ENCODE data around the gene TGM2.
"Not testable (repeated sequence)": the region's sequence is repeated elsewhere in the genome, so short reads cannot be mapped to it uniquely, and the experiment has no call there.

TGM2 gene

DNA sequence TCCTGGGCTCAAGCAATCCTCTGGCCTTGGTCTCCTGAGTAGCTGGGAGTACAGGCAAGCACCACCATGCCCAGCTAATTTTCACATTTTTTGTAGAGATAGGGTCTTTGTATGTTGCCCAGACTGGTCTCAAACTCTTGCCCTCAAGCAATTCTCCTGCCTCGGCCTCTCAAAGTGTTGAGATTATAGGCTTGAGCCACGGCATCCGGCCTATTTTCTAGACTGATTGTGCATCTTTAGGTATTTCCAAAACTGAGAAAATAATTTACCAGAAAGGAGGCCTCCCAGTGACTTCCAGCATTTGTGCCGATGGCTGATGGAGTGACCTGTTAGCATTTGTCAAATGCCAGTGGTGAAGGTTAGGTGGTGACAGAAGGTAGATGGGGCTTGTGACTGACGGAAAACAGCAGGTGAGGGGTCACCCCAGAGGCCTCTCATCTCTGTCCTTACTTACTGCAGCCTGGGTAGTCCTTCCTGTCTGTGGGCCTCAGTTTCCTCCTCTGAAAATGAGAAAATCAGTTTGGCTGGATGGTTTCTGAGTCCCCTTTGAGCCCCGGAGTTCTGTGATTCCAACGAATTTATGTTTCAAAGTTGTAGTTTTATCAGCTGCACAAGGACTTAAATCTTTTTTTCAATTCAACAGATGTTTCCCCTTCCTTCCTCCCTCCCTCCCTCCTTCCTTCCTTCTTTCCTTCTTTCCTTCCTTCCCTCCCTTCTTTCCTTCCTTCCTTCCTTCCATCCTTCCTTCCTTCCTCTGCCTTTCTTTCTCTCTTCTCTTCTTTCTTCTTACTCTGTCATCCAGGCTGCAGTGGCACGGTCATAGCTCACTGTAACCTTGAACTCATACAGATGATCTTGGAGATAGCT, 53.5 kb downstream of the TGM2 start:
- no peak for DNase-seq

DNA sequence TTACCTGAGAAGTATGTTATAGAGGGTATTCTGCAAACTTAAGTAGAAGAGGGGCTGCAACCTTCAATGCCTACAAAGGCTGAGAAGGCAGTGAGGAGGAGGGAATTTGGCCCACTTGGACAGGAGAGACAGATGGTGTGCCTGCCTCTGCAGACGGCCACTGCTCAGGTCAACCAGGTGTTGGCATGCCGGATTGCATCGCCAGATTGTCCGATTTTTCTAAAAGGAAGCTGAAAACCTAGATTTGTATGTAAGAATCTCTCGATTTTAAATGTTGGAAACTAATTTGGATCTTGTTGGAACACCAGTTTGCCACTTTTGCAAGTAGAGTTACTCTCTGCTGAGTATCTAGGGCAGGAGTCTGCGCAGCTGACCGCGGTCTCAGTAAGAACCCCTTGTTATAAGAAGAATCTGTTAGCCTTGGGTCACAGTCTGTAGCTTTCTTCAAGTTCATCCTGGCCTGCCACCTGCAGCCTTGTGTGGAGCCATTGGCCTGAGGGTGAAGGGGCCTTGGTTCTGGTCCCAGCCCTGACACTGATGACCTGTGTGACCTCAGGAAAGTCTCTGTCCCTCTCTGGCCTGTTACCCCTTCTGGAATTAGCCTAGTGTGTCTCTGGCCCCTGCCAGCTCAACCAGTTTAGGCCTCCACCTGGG, 54.4 kb downstream of the TGM2 start:
- no peak for DNase-seq

DNA sequence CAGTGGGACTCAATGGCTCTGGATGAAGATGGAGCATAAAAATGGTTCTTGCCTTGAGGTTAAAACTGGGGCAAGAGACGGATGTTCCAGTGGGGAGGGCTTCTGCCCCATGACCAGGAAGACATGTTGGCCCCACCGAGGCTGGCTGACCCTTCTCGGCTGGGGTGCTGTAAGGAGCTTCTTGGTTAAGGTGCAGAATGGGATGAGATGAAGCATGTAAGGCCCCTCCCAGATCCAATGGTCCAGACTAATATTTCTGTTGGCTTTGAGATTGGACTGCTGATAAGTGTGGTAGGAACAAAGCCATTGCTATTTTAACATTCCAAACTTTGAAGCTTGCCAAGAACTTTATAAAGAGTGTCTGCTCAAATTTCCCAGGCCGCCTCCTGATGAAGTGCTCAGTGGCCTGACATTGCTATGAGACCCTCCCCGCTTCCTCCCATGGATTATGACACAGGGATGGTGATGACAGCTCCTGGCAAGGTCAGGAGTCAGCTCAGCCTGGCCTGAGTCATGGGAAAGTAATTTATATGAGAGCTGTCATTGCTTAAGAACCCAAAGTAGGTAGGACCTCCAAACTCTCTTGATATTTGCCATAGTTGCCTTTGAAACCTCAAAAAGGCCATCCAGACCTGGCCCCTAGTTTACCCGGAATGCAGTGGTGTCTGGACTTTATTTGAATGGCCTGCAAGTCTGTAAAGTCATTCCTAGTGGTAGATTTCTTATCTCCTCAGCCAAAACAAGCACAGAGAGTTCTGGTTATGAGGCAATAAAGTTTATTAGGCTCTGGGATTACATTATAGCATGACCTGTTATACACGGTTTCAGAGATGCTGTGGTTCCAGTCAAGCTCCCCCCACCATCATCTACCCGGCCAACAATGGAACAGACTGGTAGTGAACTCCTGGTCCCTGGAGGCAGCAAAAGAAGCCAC, 55.2 kb downstream of the TGM2 start:
- no peak for DNase-seq

DNA sequence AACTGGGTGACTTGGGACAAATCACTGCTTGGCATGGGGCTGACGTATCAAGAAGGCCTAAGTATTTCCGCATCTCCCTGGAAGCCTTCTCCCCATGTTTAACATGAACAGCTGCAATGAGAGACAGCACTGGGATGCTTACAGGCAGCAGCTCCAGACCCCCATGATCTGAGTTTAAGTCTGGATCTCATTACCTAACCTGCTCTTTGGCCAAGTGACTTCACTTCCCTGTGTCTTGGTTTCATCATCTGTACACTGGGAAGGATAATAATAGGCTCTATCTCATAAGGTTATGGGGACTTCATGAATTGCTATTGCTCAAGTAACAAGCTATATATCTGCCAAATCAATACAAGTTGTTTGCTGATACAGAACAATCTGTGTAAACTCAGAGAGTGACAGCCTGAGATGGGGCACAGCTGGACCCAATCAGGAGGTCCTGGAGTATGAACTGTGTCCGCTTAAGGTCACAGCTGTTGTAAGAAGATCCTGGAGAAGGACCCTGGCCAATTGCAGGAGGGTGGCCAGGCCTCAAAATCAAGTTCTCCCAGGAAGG, 56.0 kb downstream of the TGM2 start:
- DNase-seq, result no peak

DNA sequence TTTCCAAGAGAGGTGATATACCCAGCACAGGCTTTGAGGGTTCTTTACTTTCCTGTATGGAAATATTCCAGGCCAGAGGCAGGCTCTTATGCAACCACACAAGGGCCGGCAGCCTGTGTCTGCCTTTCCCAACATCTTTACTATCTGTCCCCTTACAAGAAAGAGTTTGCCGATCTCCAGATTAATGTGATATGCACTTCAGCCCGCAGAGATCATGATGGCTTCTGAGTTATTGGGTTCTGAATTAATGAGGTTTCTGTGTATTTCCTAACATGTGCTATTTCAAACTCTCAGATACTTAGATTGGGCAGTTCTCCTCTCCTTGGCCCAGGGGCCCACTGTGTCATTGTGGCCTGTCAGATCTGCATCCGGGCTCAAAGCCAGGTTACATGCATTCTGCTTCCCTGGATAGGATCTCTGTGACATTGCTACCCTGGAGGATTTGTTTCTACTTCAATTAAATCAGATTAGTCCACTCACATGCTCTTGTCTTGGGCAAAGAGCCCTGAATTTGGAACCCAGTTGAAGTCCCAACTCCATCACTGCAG, 56.6 kb downstream of the TGM2 start:
- DNase-seq, result no peak

DNA sequence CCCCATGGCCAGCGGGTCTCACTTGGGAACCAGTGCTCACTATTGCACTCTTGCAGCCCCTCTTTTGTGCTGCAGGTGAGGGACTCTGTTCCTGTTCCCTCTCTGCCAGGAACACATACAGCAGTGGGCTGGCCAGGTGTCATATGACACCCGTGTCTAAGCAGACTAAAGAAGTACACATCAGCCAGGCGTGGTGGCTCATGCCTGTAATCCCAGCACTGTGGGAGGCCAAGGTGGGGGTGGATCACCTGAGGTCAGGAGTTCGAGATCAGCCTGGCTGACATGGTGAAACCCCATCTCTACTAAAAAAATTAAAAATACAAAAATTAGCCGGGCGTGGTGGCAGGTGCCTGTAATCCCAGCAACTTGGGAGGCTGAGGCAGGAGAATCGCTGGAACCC, 57.2 kb downstream of the TGM2 start:
- DNase-seq, result not testable (repeated sequence)

DNA sequence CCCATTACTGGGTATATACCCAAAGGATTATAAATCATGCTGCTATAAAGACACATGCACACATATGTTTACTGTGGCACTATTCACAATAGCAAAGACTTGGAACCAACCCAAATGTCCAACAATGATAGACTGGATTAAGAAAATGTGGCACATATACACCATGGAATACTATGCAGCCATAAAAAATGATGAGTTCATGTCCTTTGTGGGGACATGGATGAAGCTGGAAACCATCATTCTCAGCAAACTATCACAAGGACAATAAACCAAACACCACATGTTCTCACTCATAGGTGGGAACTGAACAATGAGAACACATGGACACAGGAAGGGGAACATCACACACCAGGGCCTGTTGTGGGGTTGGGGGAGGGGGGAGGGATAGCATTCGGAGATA, 57.7 kb downstream of the TGM2 start:
- DNase-seq, result not testable (repeated sequence)

DNA sequence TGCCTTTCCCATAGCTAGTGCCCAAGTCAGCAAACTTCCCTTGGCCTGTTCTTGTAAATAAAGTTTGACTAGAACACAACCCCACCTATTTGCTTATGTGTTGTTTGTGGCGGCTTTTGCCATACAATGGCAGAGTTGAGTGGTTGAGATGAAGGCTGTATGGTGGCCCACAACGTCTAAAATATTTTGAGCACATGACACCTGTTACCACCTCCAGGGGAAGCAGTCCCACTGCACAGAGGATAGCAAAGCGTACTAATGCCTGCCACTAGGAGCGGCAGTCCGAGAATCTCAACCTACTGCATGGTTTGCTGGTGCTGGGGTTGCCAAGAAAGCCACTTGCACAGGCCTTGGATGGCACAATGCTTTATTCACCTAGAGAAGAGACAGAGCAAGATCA, 58.6 kb downstream of the TGM2 start:
- DNase-seq, result no peak

DNA sequence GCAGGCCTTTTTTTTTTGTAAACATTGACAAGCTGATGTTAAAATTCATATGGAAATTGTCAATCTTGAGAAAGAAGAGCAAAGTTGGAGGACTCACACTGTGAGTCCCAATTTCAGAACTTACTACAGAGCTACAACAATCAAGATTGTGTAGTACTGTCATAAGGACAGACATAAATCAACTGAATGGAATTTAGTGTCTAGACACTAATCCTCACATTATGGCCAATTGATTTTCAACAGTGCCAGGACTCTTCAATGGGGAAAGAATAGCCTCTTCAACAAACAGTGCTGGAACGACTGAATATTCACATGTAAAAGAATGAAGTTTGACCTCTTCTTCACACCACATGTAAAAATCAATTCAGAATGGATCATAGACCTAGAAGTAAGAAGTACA, 60.8 kb downstream of the TGM2 start:
- no peak for DNase-seq

DNA sequence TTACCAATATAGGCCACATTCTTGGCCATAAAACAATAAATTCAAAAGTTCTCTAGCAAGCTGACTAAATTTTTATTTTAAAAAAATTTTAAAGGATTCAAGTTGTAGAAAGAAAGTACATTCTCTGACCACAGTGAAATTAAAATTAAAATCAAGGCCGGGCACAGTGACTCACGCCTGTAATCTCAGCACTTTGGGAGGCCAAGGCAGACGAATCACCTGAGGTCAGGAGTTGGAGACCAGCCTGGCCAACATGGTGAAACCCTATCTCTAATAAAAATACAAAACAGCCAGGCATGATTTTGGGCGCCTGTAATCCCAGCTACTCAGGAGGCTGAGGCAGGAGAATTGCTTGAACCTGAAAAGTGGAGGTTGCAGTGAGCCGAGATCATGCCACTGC, 62.9 kb downstream of the TGM2 start:
- not testable (repeated sequence) for DNase-seq

DNA sequence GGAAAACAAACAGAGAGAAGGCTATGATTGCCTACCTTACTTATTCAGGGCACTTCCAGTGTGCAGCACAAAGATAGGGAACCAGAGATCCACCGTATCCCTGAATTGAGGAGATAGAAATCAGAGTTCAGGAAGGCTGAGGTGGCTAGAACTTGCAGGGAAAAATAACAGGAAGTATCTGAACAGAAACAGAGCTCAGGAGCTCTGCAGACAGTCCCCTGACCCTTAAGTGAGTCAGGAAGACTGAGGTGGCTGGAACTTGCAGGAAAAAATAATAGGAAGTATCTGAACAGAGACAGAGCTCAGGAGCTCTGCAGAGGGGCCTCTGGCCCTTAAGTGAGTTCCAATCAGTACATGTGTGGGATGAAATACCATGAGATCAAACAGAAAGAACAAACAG, 66.1 kb downstream of the TGM2 start:
- DNase-seq, result no peak

DNA sequence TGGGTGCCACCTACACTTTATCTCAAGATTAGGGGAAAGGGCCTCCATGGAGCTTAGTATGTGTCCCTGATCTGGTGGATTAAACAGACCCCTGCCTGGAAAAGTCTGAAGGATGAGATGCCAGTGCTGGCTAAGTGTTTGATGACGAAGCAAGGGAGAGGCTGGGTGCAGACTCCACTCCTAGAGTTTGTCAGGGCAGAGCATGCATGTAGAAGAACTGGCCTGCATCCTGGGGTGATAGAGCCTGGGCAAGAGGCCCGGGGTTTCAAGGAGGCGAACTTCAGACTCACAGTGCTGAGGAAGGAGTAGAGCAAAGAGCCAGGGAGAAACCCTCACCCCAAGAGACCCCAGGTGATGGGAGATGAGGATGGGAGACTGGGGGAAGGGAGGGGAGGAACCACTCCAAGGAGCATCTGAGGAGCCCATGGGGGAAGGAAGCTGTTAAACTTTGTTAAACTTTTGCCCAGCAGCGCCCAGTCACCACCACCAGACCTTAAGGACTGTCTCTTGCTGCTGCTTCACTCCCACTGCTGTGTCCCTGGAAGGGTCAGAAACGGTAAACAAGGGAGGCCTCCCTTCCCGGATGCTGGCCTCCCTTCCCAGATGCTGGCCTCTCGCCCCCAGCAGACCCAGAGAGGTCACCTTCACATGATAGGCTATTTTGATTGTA, 69.9 kb downstream of the TGM2 start:
- no peak for DNase-seq

DNA sequence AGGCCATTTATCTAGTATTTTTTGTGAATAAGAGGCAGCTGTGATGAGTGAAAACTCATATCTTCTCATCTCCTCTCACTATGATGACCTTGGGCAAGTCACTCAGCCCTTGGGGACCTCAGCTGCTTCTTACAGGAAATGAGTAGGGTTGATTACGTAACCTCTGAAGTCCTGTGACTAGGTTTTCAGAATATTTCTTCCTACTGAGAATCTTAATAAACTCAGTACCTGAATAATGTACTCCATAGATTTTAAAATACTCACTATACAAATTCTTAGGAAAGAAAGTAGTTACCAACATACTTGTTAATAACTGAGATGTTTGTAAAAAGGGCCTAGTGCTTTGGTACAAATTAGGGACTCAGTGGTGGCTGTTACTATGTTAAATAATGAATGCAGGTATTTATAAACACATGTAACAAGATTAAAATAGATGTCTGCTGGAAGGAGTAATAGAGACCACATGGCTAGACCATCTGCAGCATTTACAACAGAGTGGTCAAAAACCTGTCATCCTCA, 70.6 kb downstream of the TGM2 start:
- peak; percentile 1 for DNase-seq

DNA sequence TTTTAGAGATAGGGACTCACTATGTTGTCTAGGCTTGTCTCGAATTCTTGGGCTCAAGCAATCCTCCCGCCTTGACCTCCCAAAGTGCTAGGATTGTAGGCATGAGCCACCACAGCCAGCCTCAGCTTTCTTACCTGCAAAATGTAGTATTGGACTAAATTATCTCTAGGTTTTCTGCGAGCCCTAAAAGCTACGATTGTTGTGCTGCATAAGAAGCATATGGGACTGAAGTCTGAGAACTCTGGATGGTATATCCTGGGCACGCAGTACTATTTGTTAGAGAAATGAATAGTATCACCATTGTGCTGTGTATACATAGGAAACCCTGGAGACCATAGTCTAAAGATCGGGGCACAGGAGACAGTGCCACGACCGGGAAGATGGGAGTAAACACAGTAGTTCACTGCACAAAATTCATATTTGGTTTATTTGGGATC, 71.4 kb downstream of the TGM2 start:
- no peak for DNase-seq

DNA sequence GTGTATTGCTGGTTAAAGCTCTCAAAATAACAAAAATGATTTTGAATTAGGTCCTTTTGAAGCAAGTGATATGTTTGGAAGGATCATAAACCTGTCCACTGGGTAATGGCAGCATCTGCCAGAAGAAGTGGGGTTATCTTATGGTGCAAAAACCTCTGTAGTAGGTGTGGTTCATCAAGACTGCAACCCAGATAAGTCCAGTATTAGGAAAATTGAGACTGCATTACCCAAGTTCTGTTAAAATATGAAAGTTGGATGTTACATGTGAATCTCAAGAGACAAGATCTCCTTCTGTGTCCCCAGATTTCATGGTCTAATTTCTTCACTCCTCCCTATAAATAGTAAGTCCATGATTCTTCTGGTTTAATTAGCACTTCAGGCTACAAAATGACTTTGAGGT, 72.2 kb downstream of the TGM2 start:
- no peak for DNase-seq

DNA sequence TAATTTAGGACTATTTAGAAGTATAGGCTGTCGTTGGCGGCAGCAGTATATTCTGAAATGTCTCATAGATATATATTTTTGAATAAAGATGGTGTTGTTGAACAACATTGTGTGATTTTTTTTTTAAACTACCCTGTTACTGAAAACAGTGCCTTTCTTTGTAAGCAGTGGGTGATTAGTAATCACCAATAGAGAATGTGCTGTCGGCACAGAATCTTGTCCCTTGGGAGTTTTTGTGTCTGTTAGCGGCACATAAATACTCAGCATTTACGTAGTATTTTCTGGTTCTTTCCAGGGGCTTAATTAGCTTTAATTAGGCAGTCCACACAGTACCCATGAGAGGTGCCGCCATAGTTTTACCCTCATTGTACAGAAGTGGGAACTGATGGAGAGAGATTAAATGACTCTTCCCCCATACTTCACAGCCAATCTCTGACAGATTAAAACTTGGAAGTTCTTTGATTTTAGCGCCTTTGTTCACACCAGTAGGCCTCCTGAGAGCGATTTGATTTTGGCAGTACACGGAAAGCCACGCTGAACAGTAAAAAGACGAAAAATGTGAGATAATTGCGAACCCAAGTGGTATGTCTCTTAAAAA, 72.7 kb downstream of the TGM2 start:
- no peak for DNase-seq

DNA sequence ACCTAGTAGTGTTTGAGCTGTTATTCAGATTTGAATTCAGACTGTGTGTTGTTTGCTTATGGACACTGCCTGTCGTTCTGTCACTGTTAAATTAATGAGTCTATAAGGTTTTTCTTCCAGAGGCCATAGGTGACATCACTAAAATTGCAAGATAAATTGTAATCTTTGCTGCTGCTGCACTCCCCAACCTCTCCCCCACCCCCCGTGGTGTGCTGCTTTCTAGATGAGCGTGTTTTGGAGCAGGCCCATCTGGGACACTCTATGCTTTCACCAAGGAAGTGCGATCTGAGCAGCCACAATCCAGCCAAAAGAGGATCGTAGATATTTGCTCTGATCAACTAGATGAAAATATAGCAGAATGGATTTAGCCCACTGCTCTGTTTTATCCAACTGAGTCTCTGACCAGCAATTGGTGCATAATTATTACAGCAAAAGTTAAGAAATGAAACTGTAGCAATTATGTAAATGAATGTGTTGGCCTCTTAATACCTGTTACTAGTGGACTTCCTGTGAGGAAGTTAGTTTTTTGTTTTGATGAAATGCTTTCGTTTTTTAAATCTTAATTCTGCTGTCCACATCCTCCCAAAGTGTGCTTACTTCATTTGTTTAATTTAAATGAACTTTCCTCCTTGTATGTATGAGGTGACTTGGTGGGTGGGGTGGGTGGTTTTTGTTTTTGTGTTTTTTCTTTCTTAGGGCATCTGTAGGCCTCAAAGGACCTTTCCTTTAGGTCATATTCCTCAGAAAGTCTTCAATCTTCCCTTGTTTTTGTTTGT, 73.4 kb downstream of the TGM2 start:
- DNase-seq, result no peak

DNA sequence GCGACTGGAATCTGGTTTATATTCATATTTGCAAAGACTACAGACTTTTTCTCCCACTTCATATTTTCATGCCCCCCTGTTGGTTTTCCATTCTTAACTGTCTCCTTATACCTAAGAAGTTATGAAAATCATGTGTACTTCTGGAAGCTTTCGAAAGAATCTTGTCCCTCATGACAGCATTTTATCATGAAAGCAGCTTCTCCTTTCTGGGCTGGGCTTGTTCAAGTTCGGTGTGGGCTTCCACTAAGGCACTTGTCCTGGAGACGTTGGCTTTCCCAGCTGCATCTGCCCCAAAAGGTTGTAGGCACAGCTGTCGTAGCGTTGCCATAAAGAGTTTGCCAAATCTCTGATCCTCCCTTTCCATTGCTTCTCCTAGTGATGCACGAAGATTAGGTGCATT, 75.0 kb downstream of the TGM2 start:
- DNase-seq, result no peak

DNA sequence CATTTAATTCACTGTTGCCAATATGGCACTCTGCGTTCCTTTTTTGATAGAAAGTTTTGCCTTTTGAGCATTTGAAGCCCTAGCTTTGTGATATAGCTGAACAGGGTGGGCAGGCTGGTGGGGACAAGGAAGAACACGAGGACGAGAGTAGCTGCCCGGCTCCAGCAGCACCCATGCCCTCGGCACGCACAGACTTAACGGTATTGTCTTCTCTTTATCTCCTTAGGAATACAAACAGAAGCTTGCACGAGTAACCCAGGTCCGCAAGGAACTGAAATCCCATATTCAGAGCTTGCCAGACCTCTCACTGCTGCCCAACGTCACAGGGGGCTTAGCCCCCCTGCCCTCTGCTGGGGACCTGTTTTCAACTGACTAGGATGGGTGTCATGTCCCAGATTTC, 75.6 kb downstream of the TGM2 start:
- DNase-seq, result no peak

DNA sequence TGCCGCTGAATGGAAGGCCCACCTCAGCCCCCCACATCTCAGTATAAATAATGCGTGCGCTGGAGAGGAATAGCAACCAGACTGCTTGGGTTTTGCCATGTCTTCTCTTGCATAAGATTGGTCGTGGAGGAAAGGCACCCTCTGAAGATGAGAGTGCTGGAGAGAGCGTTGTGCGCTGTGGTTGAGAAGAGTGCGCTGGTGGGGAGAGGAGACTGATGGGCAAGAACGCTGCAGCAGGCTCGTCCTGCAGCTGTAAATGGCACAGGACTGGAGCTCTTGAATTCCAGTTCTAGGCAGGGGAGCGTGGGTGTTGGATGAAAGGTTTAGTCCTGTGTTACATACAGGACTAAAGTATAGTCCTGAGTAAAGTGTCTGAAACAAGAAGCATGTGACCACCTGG, 80.0 kb downstream of the TGM2 start:
- DNase-seq, result no peak

Data from NCI-H1694 treated with DMSO at 0.1 percent for 48 hours (cell line).